Upper lobe of left lung (tissue), 6 donors: ENCODE measurements around the gene SSBP3. TPM values are rescaled to one million over a fixed set of nuclear protein-coding genes. Genes with fewer than 3 reads are reported as not detected.

Experiments used
- ATAC-seq, 2 donors: fragments of 200-7000 bp; cut with Tn5 transposase; one replicate each; pipeline ENCODE4 v1.9.1; 2022; ENCODE audit warnings: mild to moderate bottlenecking in 2 of 2, moderate library complexity in 2 of 2; ENCODE audit not compliant: low FRiP score in 2 of 2
- DNase-seq, 2 donors: peaks; one replicate each; pipeline ENCODE4 v3.0.0-alpha.2; 2019 to 2020
- H3K27ac ChIP-seq, 4 donors: fragments of 200-600 bp; sonication (generic); one replicate each; pipeline ENCODE4 v1.5.1; 2016 to 2019
- H3K27me3 ChIP-seq, 4 donors: fragments of 200-600 bp; sonication (generic); one replicate each; pipeline ENCODE4 v1.5.1; 2017 to 2019
- H3K36me3 ChIP-seq, 4 donors: fragments of 200-600 bp; sonication (generic); one replicate each; pipeline ENCODE4 v1.5.1; 2016 to 2019
- H3K4me1 ChIP-seq, 4 donors: fragments of 200-600 bp; sonication (generic); one replicate each; pipeline ENCODE4 v1.5.1; 2018 to 2019
- H3K4me3 ChIP-seq, 4 donors: fragments of 200-600 bp; sonication (generic); one replicate each; pipeline ENCODE4 v1.5.1; 2017 to 2019; ENCODE audit warnings: mild to moderate bottlenecking in 2 of 4, moderate library complexity in 1 of 4
- H3K9me3 ChIP-seq, 4 donors: fragments of 200-600 bp; sonication (generic); one replicate each; pipeline ENCODE4 v1.5.1; 2018 to 2019
- EP300 ChIP-seq, 4 donors: sonication (generic); formaldehyde crosslinking; IDR thresholded peaks; one replicate each; pipeline ENCODE4 v1.5.1; 2017; ENCODE audit warnings: antibody characterized with exemption in 4 of 4, control low read depth in 2 of 4
- POLR2A ChIP-seq, 4 donors: fragments of 450-650 bp; IDR thresholded peaks; one replicate each; pipeline ENCODE4 v1.5.1; 2016 to 2017; ENCODE audit warnings: antibody characterized with exemption in 4 of 4, mild to moderate bottlenecking in 2 of 4
- POLR2AphosphoS5 ChIP-seq, 2 donors: sonication (generic); formaldehyde crosslinking; IDR thresholded peaks; one replicate each; pipeline ENCODE4 v1.5.1; 2017; ENCODE audit warnings: antibody characterized with exemption in 2 of 2
- WGBS, 2 donors: methylation state at CpG; one replicate each; pipeline ENCODE4 v1.1.5; 2017 to 2018; 5-methylcytosine and 5-hydroxymethylcytosine counted together
- total RNA-seq, 6 donors: library from RNA; depleted of rRNA in 4 of 6; stranded (reverse); fragments of >200 nt in 4 of 6; gene quantifications; one replicate each; pipeline versions ENCODE4 v1.1.0 to v1.2.1, GENCODE V29; 2016 to 2021
- TF ChIP-seq, protein P1 (sequence below), 6 experiments: fragments of 450-650 bp in 4 of 6; fragments of 200-600 bp in 2 of 6; sonication (generic) in 2 of 6; IDR thresholded peaks; one replicate each; pipeline ENCODE4 v1.5.1; 2016 to 2019; ENCODE audit warnings: antibody characterized with exemption in 6 of 6
- donor health status: DM: no; HTN: no; CAD: no; lungs with moderate emphysema.
- donor health status: DM: no; HTN: yes; CAD: no; lungs with severe emphysema.

Gene SSBP3
- total RNA-seq, 6 donors from 2014 or later: 17.8 to 35.6 (median 26.4) TPM

DNA sequence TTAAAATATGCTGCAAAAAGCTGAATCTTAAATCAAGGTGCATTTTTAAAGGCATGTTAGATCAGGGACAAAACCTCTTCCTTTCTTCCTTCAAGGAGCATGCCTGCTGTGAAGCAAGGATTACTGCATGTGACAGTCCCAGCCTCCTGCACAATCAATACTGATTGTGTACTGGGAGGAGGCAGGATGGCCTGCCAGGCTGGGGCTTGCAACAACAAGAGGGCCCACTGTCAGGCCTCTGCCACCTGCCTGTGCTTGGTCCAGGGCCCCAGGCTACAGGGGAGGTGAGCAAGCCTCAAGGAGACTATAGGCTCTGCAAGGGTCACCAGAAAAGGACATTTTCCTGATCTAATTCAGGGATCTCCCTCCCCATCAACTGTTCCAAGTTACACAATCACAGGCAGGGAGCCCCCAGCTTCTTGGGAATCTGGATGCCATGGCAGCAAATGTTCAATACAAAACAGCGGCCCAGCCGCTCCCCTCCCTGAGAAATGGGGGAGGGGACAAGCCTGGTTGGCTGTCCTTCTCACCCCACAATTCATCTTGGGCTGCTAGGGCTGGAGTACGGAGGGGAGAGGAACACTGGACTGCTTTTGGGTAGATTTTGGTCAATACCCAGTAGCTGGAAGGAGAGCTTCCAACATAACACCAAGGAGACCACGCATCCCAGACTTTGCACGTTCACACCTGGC lies 76.7 kb downstream of the SSBP3 start:
- DNase-seq: no peak
- no peaks in the 10 kb centered on the region for H3K9me3 ChIP-seq
- no peaks in the 10 kb centered on the region for H3K36me3 ChIP-seq
- no peaks in the 10 kb centered on the region for H3K27me3 ChIP-seq
- no peak for TF ChIP-seq EP300 (IDR thresholded peaks at IDR 0.05)
- no peak for TF ChIP-seq POLR2A (IDR thresholded peaks at IDR 0.05)
- TF ChIP-seq POLR2AphosphoS5 (IDR thresholded peaks at IDR 0.05): no peak
- TF ChIP-seq, protein P1, sequence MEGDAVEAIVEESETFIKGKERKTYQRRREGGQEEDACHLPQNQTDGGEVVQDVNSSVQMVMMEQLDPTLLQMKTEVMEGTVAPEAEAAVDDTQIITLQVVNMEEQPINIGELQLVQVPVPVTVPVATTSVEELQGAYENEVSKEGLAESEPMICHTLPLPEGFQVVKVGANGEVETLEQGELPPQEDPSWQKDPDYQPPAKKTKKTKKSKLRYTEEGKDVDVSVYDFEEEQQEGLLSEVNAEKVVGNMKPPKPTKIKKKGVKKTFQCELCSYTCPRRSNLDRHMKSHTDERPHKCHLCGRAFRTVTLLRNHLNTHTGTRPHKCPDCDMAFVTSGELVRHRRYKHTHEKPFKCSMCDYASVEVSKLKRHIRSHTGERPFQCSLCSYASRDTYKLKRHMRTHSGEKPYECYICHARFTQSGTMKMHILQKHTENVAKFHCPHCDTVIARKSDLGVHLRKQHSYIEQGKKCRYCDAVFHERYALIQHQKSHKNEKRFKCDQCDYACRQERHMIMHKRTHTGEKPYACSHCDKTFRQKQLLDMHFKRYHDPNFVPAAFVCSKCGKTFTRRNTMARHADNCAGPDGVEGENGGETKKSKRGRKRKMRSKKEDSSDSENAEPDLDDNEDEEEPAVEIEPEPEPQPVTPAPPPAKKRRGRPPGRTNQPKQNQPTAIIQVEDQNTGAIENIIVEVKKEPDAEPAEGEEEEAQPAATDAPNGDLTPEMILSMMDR (IDR thresholded peaks at IDR 0.05): no peak
- ATAC-seq: no peak
- H3K4me3 ChIP-seq: no peak overlapping the region
- 71 to 86% methylated on average over 5 of the region's 5 CpGs for WGBS, 2 donors
- H3K27ac ChIP-seq: no peak overlapping the region
- peaks cover 51 to 75% (median 68%) of the 10 kb centered on the region in 4 donors for H3K4me1 ChIP-seq

DNA sequence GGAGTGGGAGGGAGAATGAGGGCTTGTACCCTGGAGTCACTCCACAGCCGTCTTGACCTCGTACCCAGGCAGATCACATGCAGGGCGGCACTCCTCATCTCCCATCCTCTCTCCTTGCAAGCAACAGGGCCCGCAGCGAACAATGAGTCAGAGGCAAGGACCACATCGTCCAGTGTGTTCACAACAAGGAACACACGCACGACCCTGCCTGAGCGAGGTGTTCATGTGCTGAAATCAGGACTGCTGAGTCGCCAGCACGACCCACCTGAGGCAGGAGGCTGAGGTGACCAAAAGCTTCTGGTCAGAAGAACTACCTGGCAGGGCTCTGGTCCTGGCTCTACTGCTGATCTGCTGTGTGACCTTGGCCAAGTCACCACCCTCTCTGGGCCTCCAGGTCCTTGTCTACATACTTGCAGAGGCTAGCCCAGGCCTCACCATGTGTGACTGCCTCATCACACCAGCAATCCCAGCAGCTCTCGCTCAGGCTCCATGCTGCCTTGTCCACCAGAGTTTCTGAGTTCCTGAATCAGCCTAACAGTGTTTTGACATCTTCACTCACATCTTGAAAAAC lies 78.0 kb downstream of the SSBP3 start:
- no peak for ATAC-seq
- no peaks in the 10 kb centered on the region for H3K36me3 ChIP-seq
- no peaks in the 10 kb centered on the region for H3K9me3 ChIP-seq
- 84 to 93% methylated on average over 12 of the region's 12 CpGs for WGBS, 2 donors
- H3K27me3 ChIP-seq: no peaks in the 10 kb centered on the region
- DNase-seq: no peak
- H3K4me1 ChIP-seq: peaks cover 49 to 77% (median 68%) of the 10 kb centered on the region in 4 donors
- H3K27ac ChIP-seq: peak overlapping the region; percentile 9 to 85 (median 57)
- no peak overlapping the region for H3K4me3 ChIP-seq
- TF ChIP-seq, protein P1 (IDR thresholded peaks at IDR 0.05): no peak
- TF ChIP-seq POLR2AphosphoS5 (IDR thresholded peaks at IDR 0.05): no peak
- TF ChIP-seq EP300 (IDR thresholded peaks at IDR 0.05): no peak
- TF ChIP-seq POLR2A (IDR thresholded peaks at IDR 0.05): no peak

DNA sequence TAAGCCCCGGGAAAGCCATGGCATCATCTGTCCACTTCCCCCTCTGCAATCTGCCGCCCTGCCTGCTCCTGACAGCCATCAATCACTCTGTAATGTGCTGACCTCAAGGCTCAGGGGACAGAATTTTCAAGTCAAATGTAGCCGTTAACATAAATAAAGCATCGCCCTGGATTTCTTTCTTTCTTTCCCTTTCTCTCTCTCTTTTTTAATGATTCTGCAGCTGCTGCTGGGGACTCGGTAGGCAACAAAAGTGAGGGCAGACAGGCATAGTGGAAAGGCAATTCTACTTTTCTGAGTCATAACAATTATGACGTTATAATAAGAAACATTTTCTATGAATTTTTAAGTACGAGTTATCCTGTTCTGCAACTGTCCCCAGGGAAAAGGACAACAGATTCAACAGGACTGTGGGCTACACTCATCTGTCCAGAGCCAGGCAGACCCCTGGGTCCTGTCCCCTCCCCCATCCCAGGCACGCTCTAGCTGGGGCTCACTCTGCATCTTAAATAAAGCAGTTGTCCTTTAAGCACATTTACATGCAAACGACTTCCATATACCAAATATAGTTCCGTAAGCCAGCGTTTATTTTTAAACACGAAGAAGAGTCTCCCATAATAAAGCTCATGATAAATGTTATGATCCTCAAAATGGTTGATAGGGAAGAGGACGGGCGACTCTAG lies 78.7 kb downstream of the SSBP3 start:
- ATAC-seq: no peak
- no peaks in the 10 kb centered on the region for H3K27me3 ChIP-seq
- 56 to 72% methylated on average over 14 of the region's 14 CpGs for WGBS, 2 donors
- no peak overlapping the region for H3K4me3 ChIP-seq
- no peaks in the 10 kb centered on the region for H3K9me3 ChIP-seq
- no peak for DNase-seq
- no peaks in the 10 kb centered on the region for H3K36me3 ChIP-seq
- TF ChIP-seq, protein P1 (IDR thresholded peaks at IDR 0.05): no peak
- TF ChIP-seq POLR2A (IDR thresholded peaks at IDR 0.05): no peak
- no peak for TF ChIP-seq POLR2AphosphoS5 (IDR thresholded peaks at IDR 0.05)
- TF ChIP-seq EP300 (IDR thresholded peaks at IDR 0.05): no peak
- peaks cover 46 to 75% (median 65%) of the 10 kb centered on the region in 4 donors for H3K4me1 ChIP-seq
- peak overlapping the region; percentile 9 to 85 (median 57) for H3K27ac ChIP-seq

DNA sequence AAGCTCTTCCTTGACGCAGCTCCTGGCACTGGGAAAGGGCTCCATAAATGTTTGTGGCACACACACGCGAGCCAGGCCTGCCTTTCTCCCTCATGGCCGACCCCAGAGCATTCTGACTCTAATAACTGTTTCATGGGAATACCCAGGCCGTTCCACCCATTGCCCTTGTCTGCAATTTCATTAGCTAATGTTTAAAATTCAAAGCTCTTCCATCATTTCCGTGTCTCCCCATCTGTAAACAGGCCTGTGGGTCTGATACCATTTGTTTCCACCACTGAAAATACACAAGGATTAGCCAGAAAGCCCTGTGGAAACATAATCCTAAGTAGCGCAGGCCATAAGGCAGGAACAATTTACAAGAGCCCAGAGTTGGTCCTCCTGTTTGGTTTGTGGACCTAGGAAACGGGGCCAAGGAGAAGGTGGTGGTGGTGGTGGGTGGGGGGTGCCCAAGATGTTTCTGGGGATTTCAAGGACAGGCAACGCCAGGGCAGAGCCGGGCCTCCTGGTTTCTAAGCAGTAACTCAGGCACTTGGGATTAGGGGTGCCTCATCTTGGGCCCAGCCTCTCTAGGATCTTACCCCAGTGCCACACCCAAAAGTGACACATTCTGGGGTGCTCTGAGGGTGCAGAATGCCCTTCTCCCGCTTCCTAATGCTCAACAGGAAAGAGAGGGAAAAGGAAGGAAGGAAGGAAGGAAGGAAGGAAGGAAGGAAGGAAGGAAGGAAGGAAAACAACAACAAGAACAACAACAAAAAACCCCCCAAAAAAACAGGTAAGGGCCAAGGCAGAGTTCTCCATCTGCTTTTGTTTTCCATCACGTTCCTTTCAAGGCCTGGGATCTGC lies 79.4 kb downstream of the SSBP3 start:
- H3K4me1 ChIP-seq: peaks cover 40 to 68% (median 59%) of the 10 kb centered on the region in 4 donors
- H3K9me3 ChIP-seq: no peaks in the 10 kb centered on the region
- ATAC-seq: no peak
- H3K36me3 ChIP-seq: no peaks in the 10 kb centered on the region
- peak overlapping the region; percentile 9 to 85 (median 57) for H3K27ac ChIP-seq
- H3K4me3 ChIP-seq: no peak overlapping the region
- TF ChIP-seq POLR2AphosphoS5 (IDR thresholded peaks at IDR 0.05): no peak
- TF ChIP-seq POLR2A (IDR thresholded peaks at IDR 0.05): no peak
- TF ChIP-seq, protein P1 (IDR thresholded peaks at IDR 0.05): no peak
- TF ChIP-seq EP300 (IDR thresholded peaks at IDR 0.05): no peak
- 63% methylated on average over 12 of the region's 12 CpGs for WGBS, 2 donors
- DNase-seq: no peak
- no peaks in the 10 kb centered on the region for H3K27me3 ChIP-seq
